Spleen (tissue), 7 donors: ENCODE data around the gene KMT2D.

Experiments used
- CTCF ChIP-seq, 11 experiments: fragments of 200-600 bp in 7 of 11; fragments of 450-650 bp in 4 of 11; sonication (generic) in 4 of 11; IDR thresholded peaks in 8 of 11; conservative IDR thresholded peaks in 3 of 11; 1 replicate in 7 of 11; 2 replicates in 4 of 11; pipeline versions ENCODE4 v1.4.0 to v1.8.0; 2016 to 2021; ENCODE audit warnings: antibody characterized with exemption in 11 of 11, inconsistent platforms in 4 of 11, mild to moderate bottlenecking in 1 of 11
- POLR2A ChIP-seq, 3 donors: fragments of 450-650 bp; IDR thresholded peaks; one replicate each; pipeline ENCODE4 v1.5.1; 2017; ENCODE audit warnings: antibody characterized with exemption in 3 of 3, mild to moderate bottlenecking in 1 of 3
- POLR2AphosphoS5 ChIP-seq, 3 donors: sonication (generic); formaldehyde crosslinking; IDR thresholded peaks; one replicate each; pipeline ENCODE4 v1.5.1; 2017; ENCODE audit warnings: antibody characterized with exemption in 3 of 3
- donor health status: DM: no; HTN: no; CAD: no; lungs with moderate emphysema.
- donor health status: DM: no; HTN: no; CAD: no.
- donor health status: DM: no; HTN: no; CAD: no.

- TF ChIP-seq POLR2AphosphoS5 (IDR thresholded peaks at IDR 0.05) (peak in 1 of 3 donors; percentile 49), CTCF (IDR thresholded peaks at IDR 0.05 in 8 of 11, conservative IDR thresholded peaks at IDR 0.05 in 3 of 11) (no peak), POLR2A (IDR thresholded peaks at IDR 0.05) (no peak)
Observed at GRCh38 chr12:49041881-49042484, 18.6 kb downstream of the KMT2D start.
